22Rv1 (cell line): ENCODE measurements around the gene KIF5B.
"Not testable (repeated sequence)": the region's sequence is repeated elsewhere in the genome, so short reads cannot be mapped to it uniquely, and the experiment has no call there.

Source experiments
- H3K27ac ChIP-seq: fragments of 450-650 bp; 2 replicates; pipeline ENCODE4 v1.5.1; 2017
- ZFX ChIP-seq: fragments of 450-650 bp; IDR thresholded peaks from 2 replicates; pipeline ENCODE4 v1.6.1; 2017; ENCODE audit warnings: antibody characterized with exemption, borderline replicate concordance
- TF ChIP-seq, protein P1 (sequence below): fragments of 450-650 bp; IDR thresholded peaks from 2 replicates; pipeline ENCODE4 v1.5.1; 2017; ENCODE audit warnings: mild to moderate bottlenecking

Gene KIF5B

DNA sequence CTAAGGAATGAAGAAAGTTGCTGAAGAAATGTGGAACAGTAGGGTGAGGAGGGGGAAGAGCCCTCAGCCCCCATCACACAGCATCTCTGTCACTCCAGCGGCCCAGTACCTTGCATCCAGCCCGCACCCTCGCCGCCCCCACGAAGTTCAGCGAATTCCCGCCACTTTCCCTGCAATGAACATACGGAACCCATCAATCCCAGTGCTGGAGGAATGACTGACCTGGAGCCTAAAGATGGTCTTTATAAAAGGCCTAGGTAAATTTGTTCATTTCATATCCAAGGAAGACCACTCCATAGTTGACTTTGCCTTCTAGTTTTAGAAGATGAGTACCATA is 779 bp upstream of the KIF5B start:
- no peak for TF ChIP-seq ZFX
- TF ChIP-seq, protein P1, sequence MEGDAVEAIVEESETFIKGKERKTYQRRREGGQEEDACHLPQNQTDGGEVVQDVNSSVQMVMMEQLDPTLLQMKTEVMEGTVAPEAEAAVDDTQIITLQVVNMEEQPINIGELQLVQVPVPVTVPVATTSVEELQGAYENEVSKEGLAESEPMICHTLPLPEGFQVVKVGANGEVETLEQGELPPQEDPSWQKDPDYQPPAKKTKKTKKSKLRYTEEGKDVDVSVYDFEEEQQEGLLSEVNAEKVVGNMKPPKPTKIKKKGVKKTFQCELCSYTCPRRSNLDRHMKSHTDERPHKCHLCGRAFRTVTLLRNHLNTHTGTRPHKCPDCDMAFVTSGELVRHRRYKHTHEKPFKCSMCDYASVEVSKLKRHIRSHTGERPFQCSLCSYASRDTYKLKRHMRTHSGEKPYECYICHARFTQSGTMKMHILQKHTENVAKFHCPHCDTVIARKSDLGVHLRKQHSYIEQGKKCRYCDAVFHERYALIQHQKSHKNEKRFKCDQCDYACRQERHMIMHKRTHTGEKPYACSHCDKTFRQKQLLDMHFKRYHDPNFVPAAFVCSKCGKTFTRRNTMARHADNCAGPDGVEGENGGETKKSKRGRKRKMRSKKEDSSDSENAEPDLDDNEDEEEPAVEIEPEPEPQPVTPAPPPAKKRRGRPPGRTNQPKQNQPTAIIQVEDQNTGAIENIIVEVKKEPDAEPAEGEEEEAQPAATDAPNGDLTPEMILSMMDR = no peak
- peak overlapping the region; percentile 85 for H3K27ac ChIP-seq

DNA sequence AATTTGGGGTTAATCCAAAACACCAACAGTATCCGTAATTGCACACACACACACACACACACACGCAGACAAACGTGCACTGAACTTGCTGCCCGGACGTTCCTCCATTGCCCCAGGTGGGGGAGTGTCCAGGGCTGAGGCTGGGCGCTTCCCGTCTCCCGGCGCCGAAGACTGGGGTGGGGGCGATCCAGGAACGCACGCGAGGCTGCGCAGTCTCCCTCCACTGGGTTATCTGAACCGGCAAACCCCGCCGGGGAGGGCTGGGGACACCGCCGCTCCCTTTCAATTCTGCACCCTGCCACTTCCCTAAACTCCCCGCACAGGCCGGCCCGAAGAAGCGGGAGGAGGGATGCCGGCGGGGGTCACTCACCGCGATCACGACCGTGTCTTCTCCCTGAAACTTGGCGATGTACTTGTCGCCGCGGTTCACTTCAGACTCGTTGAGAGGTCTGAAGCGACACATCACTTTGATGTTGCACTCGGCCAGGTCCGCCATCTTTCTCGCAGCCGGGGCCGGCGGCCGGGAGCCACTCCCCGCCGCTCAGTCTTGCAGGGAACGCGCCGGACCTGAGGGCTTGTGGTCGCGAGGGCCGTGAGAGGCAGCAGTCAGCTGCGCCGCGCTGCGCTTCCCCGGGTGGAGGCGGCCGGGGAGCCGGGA is 618 bp downstream of the KIF5B start:
- TF ChIP-seq, protein P1 = no peak
- no peak for TF ChIP-seq ZFX
- peak overlapping the region; percentile 85 for H3K27ac ChIP-seq

DNA sequence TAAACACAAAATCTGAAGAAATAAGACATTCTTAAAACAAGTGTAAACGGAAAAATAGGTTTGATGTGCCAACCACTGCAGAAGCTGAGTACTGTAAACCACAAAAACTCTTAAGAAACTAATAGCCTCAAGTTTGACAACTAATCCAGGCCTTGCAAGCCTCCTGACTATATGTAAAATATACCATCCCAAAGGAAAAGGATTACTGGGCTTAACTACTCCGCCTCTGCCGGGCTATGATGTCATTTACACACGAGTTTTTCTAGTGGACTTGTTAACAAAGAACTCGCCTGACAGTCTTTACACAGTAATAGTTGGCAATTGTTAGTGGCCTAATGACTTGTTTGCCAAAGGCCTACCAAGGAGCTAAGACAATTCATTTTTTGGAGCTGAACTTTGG is 2.1 kb downstream of the KIF5B start:
- peak overlapping the region; percentile 85; the same call in 1 of the 2 replicates for H3K27ac ChIP-seq
- TF ChIP-seq, protein P1 = no peak
- no peak for TF ChIP-seq ZFX

DNA sequence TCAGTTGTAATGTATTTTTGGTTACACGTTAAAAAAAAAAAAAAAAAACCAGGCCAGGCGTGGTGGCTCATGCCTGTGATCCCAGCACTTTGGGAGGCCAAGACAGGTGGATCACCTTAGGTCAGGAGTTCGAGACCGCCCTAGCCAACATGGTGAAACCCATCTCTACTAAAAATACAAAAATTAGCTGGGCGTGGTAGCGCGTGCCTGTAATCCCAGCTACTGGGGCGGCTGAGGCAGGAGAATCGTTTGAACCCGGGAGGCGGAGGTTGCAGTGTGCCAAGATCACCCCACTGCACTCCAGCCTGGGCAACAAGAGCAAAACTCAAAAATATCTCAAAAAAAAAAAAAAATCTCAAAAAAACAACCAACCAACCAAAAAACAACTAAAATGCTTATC is 2.8 kb downstream of the KIF5B start:
- H3K27ac ChIP-seq = not testable (repeated sequence)

DNA sequence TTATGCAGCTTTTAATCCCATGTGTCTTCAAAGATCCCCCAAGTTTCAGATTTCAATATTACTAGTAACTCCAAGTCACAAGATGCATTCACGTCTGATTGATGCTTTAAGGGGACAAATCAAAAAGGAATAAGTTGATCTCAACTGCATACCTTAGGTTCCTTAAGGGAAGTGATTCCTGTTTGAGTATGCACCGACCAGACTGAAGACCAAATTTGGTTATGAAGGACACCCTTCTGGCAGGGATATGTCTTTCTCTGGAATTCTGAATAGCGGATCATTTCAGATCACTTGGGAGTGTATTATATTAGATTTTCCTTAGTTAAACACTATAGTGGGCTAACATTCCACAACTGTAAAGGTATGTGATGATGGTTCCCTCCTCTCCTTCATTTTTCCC is 4.3 kb downstream of the KIF5B start:
- H3K27ac ChIP-seq = no peak overlapping the region
- TF ChIP-seq, protein P1 = no peak
- TF ChIP-seq ZFX = no peak

DNA sequence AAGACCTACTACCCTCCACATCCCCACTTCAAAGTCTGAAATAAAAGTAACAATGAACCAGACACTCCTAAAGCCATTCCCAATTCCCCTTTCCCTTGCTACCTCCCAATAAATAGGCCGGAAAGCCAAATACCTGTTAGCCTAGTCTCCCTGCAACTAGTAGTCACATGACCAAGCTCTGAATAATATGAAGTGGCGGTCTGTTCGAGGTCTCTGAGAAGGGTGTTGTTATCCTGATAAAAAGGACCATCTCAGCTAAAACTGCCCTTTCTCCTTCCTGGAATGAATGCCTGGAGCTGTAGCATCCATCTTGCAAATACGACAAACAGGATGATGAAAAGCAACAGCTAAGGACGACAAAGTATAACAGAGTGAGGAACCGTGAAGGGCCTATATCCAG is 6.0 kb downstream of the KIF5B start:
- TF ChIP-seq, protein P1 = no peak
- TF ChIP-seq ZFX = no peak
- H3K27ac ChIP-seq = no peak overlapping the region

DNA sequence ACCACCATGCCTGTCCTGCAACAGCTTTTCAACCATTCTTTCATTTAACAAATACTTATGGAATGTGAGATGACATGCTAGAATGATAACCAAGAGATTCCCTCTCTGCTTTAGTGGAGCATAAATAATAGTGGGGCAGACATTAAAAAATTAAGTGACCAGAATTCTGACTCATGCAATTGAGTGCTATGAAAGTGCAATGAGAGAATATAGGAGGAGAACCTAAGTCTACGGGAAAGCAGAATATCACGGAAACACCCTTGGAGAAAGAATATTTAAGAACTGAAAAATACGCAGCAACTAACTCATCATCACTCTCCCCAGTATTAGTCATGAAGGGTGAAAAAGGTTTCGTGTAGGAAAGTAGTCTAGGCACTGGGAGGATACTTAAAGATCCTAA is 7.1 kb downstream of the KIF5B start:
- TF ChIP-seq, protein P1 = no peak
- TF ChIP-seq ZFX = no peak
- H3K27ac ChIP-seq = no peak overlapping the region

DNA sequence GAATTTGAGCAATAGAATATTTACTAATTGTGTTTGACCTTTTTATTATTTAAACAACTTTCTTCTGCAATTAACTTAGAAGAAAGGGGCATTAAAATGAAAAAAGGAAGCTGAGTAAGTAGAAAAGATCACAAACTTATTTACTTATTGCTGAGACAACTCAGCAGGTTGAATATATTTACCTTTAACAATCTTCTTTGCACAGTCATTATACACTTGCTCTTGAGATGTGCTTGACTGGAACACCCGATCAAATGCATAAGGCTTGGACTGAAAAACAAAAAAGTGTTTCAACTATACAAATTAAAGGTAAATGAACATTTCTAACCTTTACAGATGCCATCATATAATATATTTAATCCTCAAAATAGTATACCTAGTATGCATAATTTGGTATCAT is 7.9 kb downstream of the KIF5B start:
- no peak overlapping the region for H3K27ac ChIP-seq
- no peak for TF ChIP-seq ZFX
- TF ChIP-seq, protein P1 = no peak
